HEK293 (cell line): ENCODE data around the gene ANKRD63.

Experiments
- GLIS2 ChIP-seq: fragments of 450-650 bp; formaldehyde crosslinking; IDR thresholded peaks from 2 replicates; pipeline ENCODE4 v1.5.1; 2016; ENCODE audit warnings: missing biosample characterization, missing genetic modification characterization
- ZBTB20 ChIP-seq: fragments of 450-650 bp; formaldehyde crosslinking; IDR thresholded peaks from 2 replicates; pipeline ENCODE4 v1.5.1; 2016; ENCODE audit warnings: missing biosample characterization, missing genetic modification characterization
- ZNF16 ChIP-seq: fragments of 450-650 bp; formaldehyde crosslinking; IDR thresholded peaks from 2 replicates; pipeline ENCODE4 v1.5.1; 2016; ENCODE audit warnings: low read depth, missing biosample characterization, missing genetic modification characterization
- ZNF184 ChIP-seq: fragments of 450-650 bp; IDR thresholded peaks from 2 replicates; pipeline ENCODE4 v1.5.1; 2018; ENCODE audit warnings: missing biosample characterization, mild to moderate bottlenecking, missing genetic modification characterization
- ZNF707 ChIP-seq: fragments of 450-650 bp; formaldehyde crosslinking; IDR thresholded peaks from 2 replicates; pipeline ENCODE4 v1.5.1; 2016; ENCODE audit warnings: missing biosample characterization, missing genetic modification characterization
- ZNF76 ChIP-seq: fragments of 450-650 bp; formaldehyde crosslinking; IDR thresholded peaks from 2 replicates; pipeline ENCODE4; 2016; ENCODE audit warnings: low read depth, missing biosample characterization, missing genetic modification characterization, borderline replicate concordance
- TF ChIP-seq, protein P1 (sequence below): fragments of 450-650 bp; formaldehyde crosslinking; IDR thresholded peaks from 2 replicates; pipeline ENCODE4 v1.5.1; 2016; ENCODE audit warnings: missing biosample characterization, missing genetic modification characterization

DNA sequence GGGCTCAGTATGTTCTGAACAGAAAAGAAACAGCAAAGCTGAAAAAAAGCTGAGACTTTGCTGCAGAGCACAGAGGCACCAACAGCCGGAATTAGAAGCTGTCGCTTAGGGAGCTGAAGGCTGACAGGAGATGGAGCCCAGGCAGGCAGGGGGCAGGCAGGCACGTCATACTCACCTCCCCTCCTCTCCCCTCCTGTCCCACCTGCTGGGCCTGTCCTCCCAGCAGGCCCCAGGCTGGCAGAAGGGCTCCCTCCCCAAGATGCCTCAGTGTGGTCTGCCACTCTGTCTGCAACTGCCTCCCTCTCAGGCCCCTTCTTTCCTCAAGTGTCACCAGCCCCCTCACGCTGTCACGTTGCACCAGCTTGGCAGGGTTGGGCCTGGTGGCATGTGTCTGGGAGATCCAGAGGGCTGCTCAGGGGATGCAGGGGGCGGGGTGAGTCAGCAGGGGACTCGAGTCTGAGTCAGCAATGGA is 3.2 kb upstream of the ANKRD63 start:
- TF ChIP-seq GLIS2 (tag by site-specific recombination): peak; percentile 72
- no peak for TF ChIP-seq ZNF16 (tag by site-specific recombination)
- no peak for TF ChIP-seq ZBTB20
- TF ChIP-seq ZNF184 (tag by site-specific recombination): no peak
- TF ChIP-seq ZNF707 (tag by site-specific recombination): no peak
- TF ChIP-seq, protein P1, sequence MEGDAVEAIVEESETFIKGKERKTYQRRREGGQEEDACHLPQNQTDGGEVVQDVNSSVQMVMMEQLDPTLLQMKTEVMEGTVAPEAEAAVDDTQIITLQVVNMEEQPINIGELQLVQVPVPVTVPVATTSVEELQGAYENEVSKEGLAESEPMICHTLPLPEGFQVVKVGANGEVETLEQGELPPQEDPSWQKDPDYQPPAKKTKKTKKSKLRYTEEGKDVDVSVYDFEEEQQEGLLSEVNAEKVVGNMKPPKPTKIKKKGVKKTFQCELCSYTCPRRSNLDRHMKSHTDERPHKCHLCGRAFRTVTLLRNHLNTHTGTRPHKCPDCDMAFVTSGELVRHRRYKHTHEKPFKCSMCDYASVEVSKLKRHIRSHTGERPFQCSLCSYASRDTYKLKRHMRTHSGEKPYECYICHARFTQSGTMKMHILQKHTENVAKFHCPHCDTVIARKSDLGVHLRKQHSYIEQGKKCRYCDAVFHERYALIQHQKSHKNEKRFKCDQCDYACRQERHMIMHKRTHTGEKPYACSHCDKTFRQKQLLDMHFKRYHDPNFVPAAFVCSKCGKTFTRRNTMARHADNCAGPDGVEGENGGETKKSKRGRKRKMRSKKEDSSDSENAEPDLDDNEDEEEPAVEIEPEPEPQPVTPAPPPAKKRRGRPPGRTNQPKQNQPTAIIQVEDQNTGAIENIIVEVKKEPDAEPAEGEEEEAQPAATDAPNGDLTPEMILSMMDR (tag by site-specific recombination): no peak
- TF ChIP-seq ZNF76 (tag by site-specific recombination): peak; percentile 27; the same call in 1 of the 2 replicates
